Pulmonary artery endothelial cell (primary cell): ENCODE results near the gene PC. TPM values are rescaled to one million over a fixed set of nuclear protein-coding genes. Genes with fewer than 3 reads are reported as not detected.
"Not testable (repeated sequence)": the region's sequence is repeated elsewhere in the genome, so short reads cannot be mapped to it uniquely, and the experiment has no call there.

Experiments used
- DNase-seq: peaks from one replicate; pipeline ENCODE4 v3.0.0-alpha.2; 2011; ENCODE audit warnings: low read depth, low spot score
- total RNA-seq: library from RNA; depleted of rRNA; stranded (reverse); fragments of >200 nt; gene quantifications from 2 replicates; pipeline ENCODE4 v1.2.3, GENCODE V29; 2014

The PC gene
- total RNA-seq, 1 donor from 2014 or later, result 6.9 TPM

GRCh38 chr11:66978717-66979116 is 20.5 kb upstream of the PC start:
- no peak for DNase-seq

GRCh38 chr11:66978229-66978628 is 20.0 kb upstream of the PC start:
- DNase-seq, result no peak

GRCh38 chr11:66976925-66977324 is 18.7 kb upstream of the PC start:
- DNase-seq, result no peak

- DNase-seq, result no peak
Observed at GRCh38 chr11:66976028-66976467, 17.9 kb upstream of the PC start.

- no peak for DNase-seq
Observed at GRCh38 chr11:66975405-66976027, 17.3 kb upstream of the PC start.

- DNase-seq, result no peak
Observed at GRCh38 chr11:66974724-66975404, 16.7 kb upstream of the PC start, which contains the start of gene C11orf86. Gene C11orf86, plus strand, starts transcription at chr11:66975304. Its CDS starts 59 bp downstream, at chr11:66975363.

GRCh38 chr11:66973956-66974580 is 15.9 kb upstream of the PC start:
- DNase-seq, result no peak

GRCh38 chr11:66971488-66971887 is 13.3 kb upstream of the PC start:
- DNase-seq, result no peak

GRCh38 chr11:66970807-66971442 is 12.7 kb upstream of the PC start:
- DNase-seq, result peak; percentile 57

- DNase-seq, result no peak
Observed at GRCh38 chr11:66970371-66970806, 12.2 kb upstream of the PC start.

- no peak for DNase-seq
Observed at GRCh38 chr11:66969584-66970225, 11.5 kb upstream of the PC start.

GRCh38 chr11:66967670-66968425 is 9.7 kb upstream of the PC start:
- no peak for DNase-seq

- no peak for DNase-seq
Observed at GRCh38 chr11:66966351-66966750, 8.2 kb upstream of the PC start.

GRCh38 chr11:66964495-66964894 is 6.3 kb upstream of the PC start:
- no peak for DNase-seq

- DNase-seq, result no peak
Observed at GRCh38 chr11:66962801-66963200, 4.6 kb upstream of the PC start.

GRCh38 chr11:66962247-66962646 is 4.1 kb upstream of the PC start:
- DNase-seq, result no peak

GRCh38 chr11:66961691-66962213 is 3.6 kb upstream of the PC start:
- not testable (repeated sequence) for DNase-seq

GRCh38 chr11:66958956-66959274 is 732 bp upstream of the PC start:
- no peak for DNase-seq

- no peak for DNase-seq
Observed at GRCh38 chr11:66957971-66958231, 282 bp downstream of the PC start.

- DNase-seq, result no peak
Observed at GRCh38 chr11:66956689-66957290, 1.4 kb downstream of the PC start.
